GM23338 (cell line): Measurements from ENCODE around the gene CCNT2. TPM values are rescaled to one million over a fixed set of nuclear protein-coding genes. Genes with fewer than 3 reads are reported as not detected.
A peak's percentile ranks its signal among the peaks of the same experiment; 100 is the strongest.

Experiments used
- ATAC-seq: fragments of 200-7000 bp; cut with Tn5 transposase; 3 replicates; pipeline ENCODE4 v1.9.1; 2020
- DNase-seq: peaks from one replicate; pipeline ENCODE4 v3.0.0-alpha.2; 2015; ENCODE audit warnings: low spot score
- H2AFZ ChIP-seq: fragments of 200-600 bp; sonication (generic); 2 replicates; pipeline ENCODE4 v1.8.0; 2016; ENCODE audit warnings: antibody characterized with exemption, mild to moderate bottlenecking, moderate library complexity
- H3F3A ChIP-seq: fragments of 200-600 bp; sonication (generic); replicated peaks from 2 replicates; pipeline ENCODE4 v1.8.0; 2017; ENCODE audit warnings: antibody characterized with exemption, mixed run types, low read depth
- H3K27ac ChIP-seq: fragments of 200-600 bp; sonication (generic); 2 replicates; pipeline ENCODE4 v1.6.1; 2016; ENCODE audit warnings: low read depth
- H3K27me3 ChIP-seq: fragments of 200-600 bp; sonication (generic); 2 replicates; pipeline ENCODE4 v1.8.0; 2016; ENCODE audit warnings: mild to moderate bottlenecking, mixed run types, moderate library complexity; ENCODE audit not compliant: insufficient read depth
- H3K36me3 ChIP-seq: fragments of 200-600 bp; sonication (generic); 2 replicates; pipeline ENCODE4 v1.8.0; 2016; ENCODE audit warnings: mild to moderate bottlenecking; ENCODE audit not compliant: insufficient read depth
- H3K4me1 ChIP-seq: fragments of 200-600 bp; sonication (generic); 2 replicates; pipeline ENCODE4 v1.8.0; 2016; ENCODE audit warnings: mild to moderate bottlenecking, moderate library complexity; ENCODE audit not compliant: insufficient read depth
- H3K4me2 ChIP-seq: fragments of 200-600 bp; sonication (generic); 2 replicates; pipeline ENCODE4 v1.7.1; 2017; ENCODE audit warnings: mixed run types
- H3K4me3 ChIP-seq: fragments of 200-600 bp; sonication (generic); 2 replicates; pipeline ENCODE4 v1.6.1; 2016; ENCODE audit warnings: mixed run types
- H3K79me2 ChIP-seq: fragments of 200-600 bp; sonication (generic); replicated peaks from 2 replicates; pipeline ENCODE4 v1.8.0; 2017; ENCODE audit warnings: mild to moderate bottlenecking; ENCODE audit not compliant: insufficient read depth
- H3K9me2 ChIP-seq: fragments of 200-600 bp; sonication (generic); 2 replicates; pipeline ENCODE4 v1.8.0; 2017; ENCODE audit not compliant: insufficient read depth
- H4K20me1 ChIP-seq: fragments of 200-600 bp; sonication (generic); replicated peaks from 2 replicates; pipeline ENCODE4 v1.8.0; 2017; ENCODE audit warnings: mild to moderate bottlenecking; ENCODE audit not compliant: insufficient read depth
- H3K27ac Mint-ChIP-seq: 2 replicates; pipeline ENCODE4 v1.8.0; 2020; ENCODE audit warnings: inconsistent platforms, mild to moderate bottlenecking, moderate library complexity, mixed read lengths
- H3K27me3 Mint-ChIP-seq: 3 replicates; pipeline ENCODE4 v1.8.0; 2022; ENCODE audit warnings: low read depth, mild to moderate bottlenecking, moderate library complexity, mixed read lengths, inconsistent platforms; ENCODE audit not compliant: insufficient read depth, poor library complexity
- H3K36me3 Mint-ChIP-seq: 3 replicates; pipeline ENCODE4 v1.8.0; 2021; ENCODE audit warnings: low read depth, mild to moderate bottlenecking, inconsistent platforms, moderate library complexity, mixed read lengths
- H3K4me1 Mint-ChIP-seq: 3 replicates; pipeline ENCODE4 v1.8.0; 2020; ENCODE audit warnings: mild to moderate bottlenecking, inconsistent platforms, mixed read lengths
- H3K4me3 Mint-ChIP-seq: 3 replicates; pipeline ENCODE4 v1.8.0; 2021; ENCODE audit warnings: moderate library complexity, mild to moderate bottlenecking, inconsistent platforms, mixed read lengths
- H3K9me3 Mint-ChIP-seq: 3 replicates; pipeline ENCODE4 v1.8.0; 2020; ENCODE audit warnings: moderate library complexity, mild to moderate bottlenecking, inconsistent platforms, mixed read lengths
- CREB1 ChIP-seq: fragments of 250-450 bp; sonication (Bioruptor Pico); IDR thresholded peaks from 2 replicates; pipeline ENCODE4 v1.5.0; 2020; ENCODE audit warnings: low read depth, mild to moderate bottlenecking, moderate library complexity
- EZH2 ChIP-seq: fragments of 200-600 bp; sonication (generic); IDR thresholded peaks from one replicate; pipeline ENCODE4 v1.8.0; 2017; ENCODE audit warnings: antibody characterized with exemption, mild to moderate bottlenecking, low read depth; ENCODE audit not compliant: unreplicated experiment
- EZH2phosphoT487 ChIP-seq: fragments of 200-600 bp; sonication (generic); IDR thresholded peaks from one replicate; pipeline ENCODE4 v1.8.1; 2018; ENCODE audit warnings: antibody characterized with exemption; ENCODE audit not compliant: unreplicated experiment
- JUNB ChIP-seq: IDR thresholded peaks from one replicate; pipeline ENCODE4 v1.6.1; 2016; ENCODE audit warnings: antibody characterized with exemption; ENCODE audit not compliant: unreplicated experiment
- NANOG ChIP-seq: IDR thresholded peaks from 2 replicates; pipeline ENCODE4 v1.6.1; 2016; ENCODE audit warnings: antibody characterized with exemption, borderline replicate concordance
- POLR2AphosphoS5 ChIP-seq: IDR thresholded peaks from 2 replicates; pipeline ENCODE4 v1.6.1; 2016; ENCODE audit warnings: antibody characterized with exemption, low read depth
- REST ChIP-seq: IDR thresholded peaks from one replicate; pipeline ENCODE4 v1.6.1; 2018; ENCODE audit warnings: antibody characterized with exemption; ENCODE audit not compliant: unreplicated experiment
- STAT1 ChIP-seq: IDR thresholded peaks from one replicate; pipeline ENCODE4 v1.6.1; 2016; ENCODE audit warnings: antibody characterized with exemption; ENCODE audit not compliant: unreplicated experiment
- ZNF114 ChIP-seq: fragments of 250-450 bp; sonication (Bioruptor Pico); IDR thresholded peaks from 2 replicates; pipeline ENCODE4 v1.5.0; 2020; ENCODE audit warnings: mild to moderate bottlenecking, moderate library complexity
- ZNF331 ChIP-seq: fragments of 250-450 bp; sonication (Bioruptor Pico); IDR thresholded peaks from 2 replicates; pipeline ENCODE4 v1.5.0; 2020; ENCODE audit warnings: low read depth, mild to moderate bottlenecking, moderate library complexity
- ZNF462 ChIP-seq: fragments of 250-450 bp; sonication (Bioruptor Pico); IDR thresholded peaks from 2 replicates; pipeline ENCODE4 v1.5.0; 2020; ENCODE audit warnings: mild to moderate bottlenecking, moderate library complexity
- polyA plus RNA-seq: library from polyadenylated mRNA; unstranded; fragments of >200 nt; fragmentation: Nextera tagmentation; extraction: Ambion mirVana; gene quantifications from 2 replicates; pipeline ENCODE4 v1.2.1, GENCODE V29; 2016
- total RNA-seq: library from RNA; depleted of rRNA; stranded (reverse); fragments of >200 nt; shearing (Covaris generic); gene quantifications from 2 replicates; pipeline ENCODE4 v1.2.3, GENCODE V29; 2014
- TF ChIP-seq, protein P1 (sequence below), 2 experiments: fragments of 200-600 bp in 1 of 2; sonication (generic) in 1 of 2; conservative IDR thresholded peaks; 2 replicates each; pipeline versions ENCODE4 v1.5.1 to v1.6.1; 2016 to 2017; ENCODE audit warnings: antibody characterized with exemption in 2 of 2, low read depth in 2 of 2, mild to moderate bottlenecking in 2 of 2, moderate library complexity in 1 of 2

CCNT2 gene
- total and polyA plus RNA-seq, 2 experiments from 2014 or later: 22.5 to 46.5 TPM

DNA sequence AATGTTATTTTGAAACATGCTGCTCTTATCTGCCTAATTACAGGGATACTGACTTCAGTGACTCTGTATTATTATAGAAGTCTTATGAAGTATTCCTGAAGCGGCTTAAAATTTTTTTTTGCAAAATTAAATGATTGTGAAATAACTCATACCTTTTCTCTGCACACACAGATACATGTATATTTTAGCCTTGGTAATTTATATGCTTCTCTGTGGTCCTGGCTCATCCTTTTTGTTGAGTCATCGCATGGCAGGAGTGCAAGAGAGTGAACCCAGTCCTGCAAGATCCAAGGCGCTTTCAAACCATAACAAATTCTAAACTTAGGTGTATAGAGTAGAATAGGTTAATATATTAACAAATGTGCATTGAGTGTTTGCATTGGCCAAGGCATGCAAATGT, 8.6 kb downstream of the CCNT2 start:
- peaks cover 34% of the 10 kb centered on the region for H3K4me1 Mint-ChIP-seq
- H3K36me3 ChIP-seq: no peaks in the 10 kb centered on the region
- peak overlapping the region; percentile 82; the same call in 1 of the 2 replicates for H3K27ac Mint-ChIP-seq
- no peak overlapping the region for H3K4me3 ChIP-seq
- H3F3A ChIP-seq: no peaks in the 10 kb centered on the region
- peaks cover 100% of the 10 kb centered on the region for H3K79me2 ChIP-seq
- no peak overlapping the region for H3K4me3 Mint-ChIP-seq
- H3K36me3 Mint-ChIP-seq: peaks cover 18% of the 10 kb centered on the region; the same call in 2 of the 3 replicates
- no peak for TF ChIP-seq STAT1
- TF ChIP-seq POLR2AphosphoS5: no peak
- no peak for TF ChIP-seq CREB1 (CRISPR knock-in tag)
- no peak for TF ChIP-seq EZH2phosphoT487
- no peak for TF ChIP-seq ZNF331
- TF ChIP-seq NANOG: no peak
- no peak for TF ChIP-seq ZNF462
- no peak for TF ChIP-seq EZH2
- TF ChIP-seq REST: no peak
- TF ChIP-seq ZNF114 (CRISPR knock-in tag): no peak
- TF ChIP-seq, protein P1, sequence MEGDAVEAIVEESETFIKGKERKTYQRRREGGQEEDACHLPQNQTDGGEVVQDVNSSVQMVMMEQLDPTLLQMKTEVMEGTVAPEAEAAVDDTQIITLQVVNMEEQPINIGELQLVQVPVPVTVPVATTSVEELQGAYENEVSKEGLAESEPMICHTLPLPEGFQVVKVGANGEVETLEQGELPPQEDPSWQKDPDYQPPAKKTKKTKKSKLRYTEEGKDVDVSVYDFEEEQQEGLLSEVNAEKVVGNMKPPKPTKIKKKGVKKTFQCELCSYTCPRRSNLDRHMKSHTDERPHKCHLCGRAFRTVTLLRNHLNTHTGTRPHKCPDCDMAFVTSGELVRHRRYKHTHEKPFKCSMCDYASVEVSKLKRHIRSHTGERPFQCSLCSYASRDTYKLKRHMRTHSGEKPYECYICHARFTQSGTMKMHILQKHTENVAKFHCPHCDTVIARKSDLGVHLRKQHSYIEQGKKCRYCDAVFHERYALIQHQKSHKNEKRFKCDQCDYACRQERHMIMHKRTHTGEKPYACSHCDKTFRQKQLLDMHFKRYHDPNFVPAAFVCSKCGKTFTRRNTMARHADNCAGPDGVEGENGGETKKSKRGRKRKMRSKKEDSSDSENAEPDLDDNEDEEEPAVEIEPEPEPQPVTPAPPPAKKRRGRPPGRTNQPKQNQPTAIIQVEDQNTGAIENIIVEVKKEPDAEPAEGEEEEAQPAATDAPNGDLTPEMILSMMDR (conservative IDR thresholded peaks at IDR 0.05; ENCODE audit: low read depth in 2 of 2): no peak
- TF ChIP-seq JUNB: no peak
- no peaks in the 10 kb centered on the region for H3K9me3 Mint-ChIP-seq
- no peak overlapping the region for H2AFZ ChIP-seq
- peaks cover 69% of the 10 kb centered on the region for H4K20me1 ChIP-seq
- H3K27me3 Mint-ChIP-seq: no peaks in the 10 kb centered on the region
- H3K27me3 ChIP-seq: no peaks in the 10 kb centered on the region
- peaks cover 27% of the 10 kb centered on the region for H3K4me1 ChIP-seq
- DNase-seq (no peak), ATAC-seq (no peak)
- H3K9me2 ChIP-seq: no peaks in the 10 kb centered on the region
- no peak overlapping the region for H3K4me2 ChIP-seq
- 0 out of 2 replicates have a peak overlapping the region, but pooled peaks have one; percentile 34 for H3K27ac ChIP-seq
